MM.1S (cell line): ENCODE measurements around the gene ATP2B1.

Experiments used
- EZH2 ChIP-seq: fragments of 300-600 bp; sonication (generic); optimal IDR thresholded peaks from 2 replicates; pipeline ENCODE3; 2017; ENCODE audit warnings: low read depth, mild to moderate bottlenecking, antibody characterized with exemption, low read length, mixed read lengths
- EZH2phosphoT487 ChIP-seq: fragments of 300-600 bp; sonication (generic); IDR thresholded peaks from 2 replicates; pipeline ENCODE4 v1.6.1; 2018; ENCODE audit warnings: antibody characterized with exemption, low read length
- TF ChIP-seq, protein P1 (sequence below): fragments of 300-600 bp; sonication (generic); IDR thresholded peaks from 2 replicates; pipeline ENCODE4 v1.5.1; 2016; ENCODE audit warnings: antibody characterized with exemption, low read length, mixed read lengths

- TF ChIP-seq, protein P1, sequence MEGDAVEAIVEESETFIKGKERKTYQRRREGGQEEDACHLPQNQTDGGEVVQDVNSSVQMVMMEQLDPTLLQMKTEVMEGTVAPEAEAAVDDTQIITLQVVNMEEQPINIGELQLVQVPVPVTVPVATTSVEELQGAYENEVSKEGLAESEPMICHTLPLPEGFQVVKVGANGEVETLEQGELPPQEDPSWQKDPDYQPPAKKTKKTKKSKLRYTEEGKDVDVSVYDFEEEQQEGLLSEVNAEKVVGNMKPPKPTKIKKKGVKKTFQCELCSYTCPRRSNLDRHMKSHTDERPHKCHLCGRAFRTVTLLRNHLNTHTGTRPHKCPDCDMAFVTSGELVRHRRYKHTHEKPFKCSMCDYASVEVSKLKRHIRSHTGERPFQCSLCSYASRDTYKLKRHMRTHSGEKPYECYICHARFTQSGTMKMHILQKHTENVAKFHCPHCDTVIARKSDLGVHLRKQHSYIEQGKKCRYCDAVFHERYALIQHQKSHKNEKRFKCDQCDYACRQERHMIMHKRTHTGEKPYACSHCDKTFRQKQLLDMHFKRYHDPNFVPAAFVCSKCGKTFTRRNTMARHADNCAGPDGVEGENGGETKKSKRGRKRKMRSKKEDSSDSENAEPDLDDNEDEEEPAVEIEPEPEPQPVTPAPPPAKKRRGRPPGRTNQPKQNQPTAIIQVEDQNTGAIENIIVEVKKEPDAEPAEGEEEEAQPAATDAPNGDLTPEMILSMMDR, result no peak
- TF ChIP-seq EZH2 (no peak), EZH2phosphoT487 (no peak)
These were observed 25.1 kb upstream of the ATP2B1 start for GRCh38 chr12:89733579-89734201.
